Left renal cortex interstitium (tissue), 4 donors: ENCODE data around the gene DNMT3A. TPM values are rescaled to one million over a fixed set of nuclear protein-coding genes. Genes with fewer than 3 reads are reported as not detected.

Experiments
- DNase-seq, 4 donors: peaks; one replicate each; pipeline ENCODE4 v3.0.0-alpha.2; 2013; ENCODE audit warnings: low read depth in 4 of 4, low spot score in 2 of 4, missing footprints in 1 of 4
- polyA plus RNA-seq, 4 donors: library from polyadenylated mRNA; unstranded; fragments of 120-200 nt; gene quantifications; one replicate each; pipeline ENCODE4 v1.2.1, GENCODE V29; 2013; ENCODE audit not compliant: insufficient read length in 4 of 4

DNMT3A gene
- polyA plus RNA-seq, 4 donors: 65.8 to 105 (median 90.4) TPM

- DNase-seq: no peak
Measured at GRCh38 chr2:25308599-25308998, 33.1 kb downstream of the DNMT3A start.

- no peak for DNase-seq
Measured at GRCh38 chr2:25307949-25308557, 33.7 kb downstream of the DNMT3A start.

GRCh38 chr2:25306777-25307368 lies 34.9 kb downstream of the DNMT3A start:
- DNase-seq: no peak

GRCh38 chr2:25305775-25306174 lies 36.0 kb downstream of the DNMT3A start:
- DNase-seq: no peak

- DNase-seq: no peak
Measured at GRCh38 chr2:25304826-25305596, 36.7 kb downstream of the DNMT3A start.

GRCh38 chr2:25304321-25304720 lies 37.4 kb downstream of the DNMT3A start:
- no peak for DNase-seq

GRCh38 chr2:25303633-25304236 lies 38.0 kb downstream of the DNMT3A start:
- DNase-seq: no peak

- no peak for DNase-seq
Measured at GRCh38 chr2:25302758-25303375, 38.9 kb downstream of the DNMT3A start.

- DNase-seq: no peak
Measured at GRCh38 chr2:25301453-25302352, 40.0 kb downstream of the DNMT3A start.

GRCh38 chr2:25300001-25300400 lies 41.7 kb downstream of the DNMT3A start:
- DNase-seq: no peak

- no peak for DNase-seq
Measured at GRCh38 chr2:25298776-25299431, 42.8 kb downstream of the DNMT3A start.

- DNase-seq: no peak
Measured at GRCh38 chr2:25297738-25298137, 44.0 kb downstream of the DNMT3A start.

- no peak for DNase-seq
Measured at GRCh38 chr2:25295621-25296020, 46.1 kb downstream of the DNMT3A start.

GRCh38 chr2:25294573-25295462 lies 46.9 kb downstream of the DNMT3A start:
- no peak for DNase-seq

- DNase-seq: no peak
Measured at GRCh38 chr2:25293958-25294562, 47.7 kb downstream of the DNMT3A start.

- DNase-seq: no peak
Measured at GRCh38 chr2:25293145-25293544, 48.6 kb downstream of the DNMT3A start.

- DNase-seq: no peak
Measured at GRCh38 chr2:25292408-25292807, 49.3 kb downstream of the DNMT3A start.
